PFSK-1 (cell line): ENCODE measurements around the gene NRARP.

ENCODE experiments used
- POLR2AphosphoS5 ChIP-seq: IDR thresholded peaks from 2 replicates; pipeline ENCODE4 v1.6.1; 2012; ENCODE audit warnings: low read depth, mild to moderate bottlenecking, control low read depth, low read length, moderate library complexity
- REST ChIP-seq, 2 experiments: IDR thresholded peaks; 2 replicates each; pipeline versions ENCODE4 v1.6.1 to v1.8.0; 2011 to 2012; ENCODE audit warnings: low read depth in 2 of 2, low read length in 2 of 2, control low read depth in 1 of 2, inconsistent platforms in 1 of 2, mild to moderate bottlenecking in 1 of 2, moderate library complexity in 1 of 2; ENCODE audit not compliant: insufficient read depth in 1 of 2
- TAF1 ChIP-seq: IDR thresholded peaks from 2 replicates; pipeline ENCODE4 v1.6.1; 2012; ENCODE audit warnings: low read length, control low read depth, borderline replicate concordance; ENCODE audit not compliant: insufficient read depth

GRCh38 chr9:137281345-137282116 lies 20.5 kb downstream of the NRARP start:
- TF ChIP-seq POLR2AphosphoS5 (no peak), REST (IDR thresholded peaks at IDR 0.05; ENCODE audit: insufficient read depth in 1 of 2, low read depth in 2 of 2, low read length in 2 of 2) (no peak), TAF1 (no peak)
